B cell (primary cell): ENCODE data around the gene PLA2G3.

Experiments used
- CTCF ChIP-seq: fragments of 200-600 bp; IDR thresholded peaks from one replicate; pipeline ENCODE4 v1.8.0; 2022; ENCODE audit warnings: antibody characterized with exemption, mild to moderate bottlenecking
- EZH2 ChIP-seq: IDR thresholded peaks from 2 replicates; pipeline ENCODE4 v1.6.1; 2012; ENCODE audit warnings: borderline replicate concordance, low read depth, mild to moderate bottlenecking, moderate library complexity, low read length; ENCODE audit not compliant: insufficient read depth, poor library complexity, severe bottlenecking

GRCh38 chr22:31103111-31103510 is 37.2 kb downstream of the PLA2G3 start:
- TF ChIP-seq CTCF (no peak), EZH2 (no peak)
